Measurements from ENCODE around the gene EIF2B2.
"Not testable (repeated sequence)": the region's sequence is repeated elsewhere in the genome, so short reads cannot be mapped to it uniquely, and the experiment has no call there.

EIF2B2 gene

DNA sequence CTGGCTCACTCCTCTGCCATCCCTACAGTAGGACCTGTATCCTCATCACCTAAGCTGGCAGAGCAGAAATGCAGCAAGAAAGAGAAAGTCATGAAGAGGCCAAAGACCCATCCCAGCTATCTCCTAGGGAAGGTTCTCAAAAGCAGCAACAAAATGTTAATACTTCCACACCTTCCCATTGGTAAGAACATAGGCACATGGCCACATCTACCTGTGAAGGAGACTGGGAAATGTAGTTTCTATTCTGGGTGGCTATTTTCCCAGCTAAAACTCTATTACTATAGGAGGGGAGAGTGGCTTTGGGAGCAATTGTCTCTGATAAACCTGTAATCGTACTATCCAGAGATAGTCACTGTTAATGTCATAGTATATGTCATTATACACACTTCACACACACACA is 13.7 kb upstream of the EIF2B2 start:
- DNase-seq (ENCODE audit: low read depth in 2 of 2): no peak

- DNase-seq (ENCODE audit: low read depth in 2 of 2): not testable (repeated sequence)
Observed at GRCh38 chr14:74994182-74994581, 8.5 kb upstream of the EIF2B2 start.

GRCh38 chr14:74995781-74996180 is 6.9 kb upstream of the EIF2B2 start:
- DNase-seq (ENCODE audit: low read depth in 2 of 2): not testable (repeated sequence)

DNA sequence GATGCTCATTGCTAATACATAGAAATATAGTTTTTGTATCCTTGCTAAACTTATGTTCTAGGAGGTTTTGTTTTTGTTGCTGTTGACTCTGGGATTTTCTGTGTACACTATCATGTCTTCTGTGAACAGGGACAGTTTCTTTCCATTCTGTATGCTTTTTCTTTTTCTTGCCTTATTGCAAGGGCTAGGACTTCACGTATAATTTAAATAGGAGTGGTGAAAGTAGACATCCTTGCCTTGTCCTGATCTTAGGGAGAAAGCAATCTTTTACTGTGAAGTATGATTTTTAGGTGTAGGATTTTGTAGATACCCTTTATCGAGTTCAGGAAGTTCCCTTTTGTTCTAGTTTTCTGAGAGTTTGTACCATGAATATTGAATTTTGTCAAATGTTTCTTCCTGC is 1.5 kb upstream of the EIF2B2 start:
- DNase-seq (ENCODE audit: low read depth in 2 of 2): no peak

DNA sequence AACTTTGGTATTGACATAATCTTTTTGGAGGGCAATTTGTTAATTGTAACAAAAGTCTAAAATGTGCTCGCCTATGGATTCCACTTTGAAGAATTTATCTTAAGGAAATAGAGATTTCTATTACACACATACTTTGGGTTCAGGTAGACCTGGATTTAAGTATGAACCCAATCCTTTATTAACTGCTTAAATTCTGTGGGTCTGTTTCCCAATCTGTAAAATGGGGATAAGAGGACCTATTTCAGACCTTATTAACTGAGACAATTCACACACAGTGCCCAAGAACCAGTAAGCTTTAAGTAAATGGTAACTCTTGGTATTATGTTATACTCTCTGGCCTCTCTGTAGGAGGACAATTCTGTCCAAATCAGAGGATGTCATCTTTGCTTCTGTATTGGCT is 822 bp upstream of the EIF2B2 start:
- no peak for DNase-seq (ENCODE audit: low read depth in 2 of 2)

GRCh38 chr14:75003250-75004027 is 718 bp downstream of the EIF2B2 start:
- DNase-seq (ENCODE audit: low read depth in 2 of 2): no peak

GRCh38 chr14:75005357-75005756 is 2.6 kb downstream of the EIF2B2 start:
- no peak for DNase-seq (ENCODE audit: low read depth in 2 of 2)

- DNase-seq (ENCODE audit: low read depth in 2 of 2): no peak
Observed at GRCh38 chr14:75009176-75009575, 6.5 kb downstream of the EIF2B2 start.

DNA sequence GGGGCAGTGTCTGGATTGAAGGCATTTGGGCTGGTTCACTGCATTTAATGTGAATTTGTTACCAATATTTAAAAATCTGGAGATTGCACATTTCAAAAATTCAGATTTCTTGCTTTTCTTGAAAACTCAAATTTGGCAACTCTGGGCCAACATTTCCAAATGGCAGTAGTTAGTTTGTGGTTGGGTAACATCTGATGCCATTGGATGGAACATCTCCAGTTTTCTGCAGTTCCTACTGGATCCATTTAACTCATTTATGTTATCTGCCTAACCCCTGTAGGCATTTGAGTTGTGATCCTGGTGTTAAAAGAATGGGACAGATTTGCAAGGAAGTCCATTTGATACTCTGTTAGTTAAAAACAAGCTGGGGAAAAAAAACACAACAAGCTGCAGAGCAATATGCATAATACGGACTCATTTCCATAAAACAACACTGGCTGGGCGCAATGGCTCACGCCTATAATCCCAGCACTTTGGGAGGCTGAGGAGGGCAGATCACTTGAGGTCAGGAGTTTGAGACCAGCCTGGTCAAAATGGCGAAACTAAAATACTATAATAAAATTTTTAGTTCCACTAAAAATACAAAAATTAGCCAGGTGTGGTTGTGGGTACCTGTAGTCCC is 7.9 kb downstream of the EIF2B2 start:
- no peak for DNase-seq (ENCODE audit: low read depth in 2 of 2)

DNA sequence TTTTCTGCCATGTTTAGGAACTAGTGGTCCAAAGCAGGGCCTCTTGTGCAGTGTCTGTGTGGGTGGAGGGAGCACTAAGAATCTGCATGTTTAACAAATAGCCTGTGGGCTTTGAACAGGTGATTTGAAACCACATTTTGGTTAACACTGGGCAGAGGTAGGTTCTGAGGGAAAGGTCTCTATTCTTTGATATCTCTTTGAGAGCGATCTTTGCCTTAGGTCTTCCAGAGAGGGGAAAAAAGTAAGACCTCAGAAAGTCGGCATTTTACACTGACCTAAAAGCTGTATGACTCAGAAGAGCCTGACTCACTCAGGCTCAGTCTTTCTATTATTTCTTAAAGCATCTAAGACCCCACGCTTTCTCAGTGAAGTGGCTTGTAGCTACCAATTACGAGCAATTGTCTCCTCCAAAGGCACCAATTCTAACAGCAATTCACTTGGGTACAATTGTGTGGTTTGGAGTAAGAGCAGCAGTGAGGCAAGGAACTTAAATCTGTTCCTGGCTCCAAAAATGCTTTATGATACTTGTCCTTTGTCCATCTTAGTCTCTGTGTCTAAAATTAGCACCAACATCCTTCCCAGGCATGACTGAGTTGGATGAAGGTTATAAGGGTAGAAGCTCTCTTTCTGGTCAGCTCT is 8.8 kb downstream of the EIF2B2 start:
- DNase-seq (ENCODE audit: low read depth in 2 of 2): no peak

- DNase-seq (ENCODE audit: low read depth in 2 of 2): no peak
Observed at GRCh38 chr14:75013290-75013689, 10.6 kb downstream of the EIF2B2 start.

GRCh38 chr14:75015496-75015895 is 12.8 kb downstream of the EIF2B2 start:
- DNase-seq (ENCODE audit: low read depth in 2 of 2): no peak

DNA sequence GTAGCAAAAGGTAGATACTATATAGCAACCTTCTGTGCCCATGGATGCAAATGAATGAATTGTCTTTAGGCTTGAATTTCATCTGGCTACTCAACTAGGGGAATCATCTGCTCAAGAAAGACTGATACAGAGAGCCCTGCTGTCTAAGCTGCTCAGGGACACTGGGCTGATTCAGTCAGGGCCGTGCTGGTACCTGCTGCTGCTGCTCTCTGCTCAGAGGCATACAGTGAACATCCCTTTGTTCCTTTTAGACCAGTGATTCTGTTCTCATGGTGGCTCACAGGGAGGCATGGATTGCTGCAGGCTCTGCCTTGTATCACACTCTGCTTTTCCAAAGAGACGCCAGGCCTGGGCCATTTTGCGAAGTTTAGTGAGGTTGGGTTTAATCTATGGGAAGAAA is 14.1 kb downstream of the EIF2B2 start:
- DNase-seq (ENCODE audit: low read depth in 2 of 2): no peak

DNA sequence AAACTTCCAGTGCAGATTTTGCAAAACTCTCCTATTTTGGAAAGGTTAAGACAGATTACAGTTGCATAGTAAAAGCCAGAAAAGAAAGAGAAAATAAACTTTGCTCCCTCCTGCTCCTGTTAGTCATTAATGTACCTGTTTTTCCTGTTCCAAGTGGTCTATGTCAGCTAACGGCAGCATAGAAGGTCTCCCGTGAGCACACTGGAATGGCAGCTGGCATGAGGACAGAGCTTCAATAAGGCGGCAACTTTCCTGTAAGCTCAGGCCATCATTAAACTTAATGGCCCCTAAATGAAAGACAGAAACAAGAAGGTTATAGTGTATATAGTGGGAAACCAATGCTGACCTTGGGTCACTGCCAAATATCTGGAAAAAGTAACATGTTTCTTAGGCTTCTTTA is 16.0 kb downstream of the EIF2B2 start:
- no peak for DNase-seq (ENCODE audit: low read depth in 2 of 2)

GRCh38 chr14:75022655-75023054 is 19.9 kb downstream of the EIF2B2 start:
- no peak for DNase-seq (ENCODE audit: low read depth in 2 of 2)

DNA sequence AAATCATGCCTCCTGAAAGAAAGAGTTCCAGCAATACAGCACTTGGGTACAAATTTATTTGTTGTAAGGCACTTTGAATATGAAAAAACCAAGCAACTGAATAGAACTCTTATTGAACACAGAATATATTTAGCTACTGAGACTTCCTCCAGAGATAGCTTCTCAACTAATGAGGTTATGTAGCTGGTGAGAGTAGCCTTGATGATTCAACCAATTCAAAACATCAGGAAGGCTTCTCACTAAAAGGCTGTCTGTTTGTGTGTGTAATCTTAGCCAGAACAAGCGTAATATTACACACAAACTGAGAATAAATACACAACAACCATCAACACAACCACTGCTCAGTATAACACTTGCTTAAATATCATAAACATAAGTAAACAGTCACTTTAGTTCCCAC is 20.4 kb downstream of the EIF2B2 start:
- no peak for DNase-seq (ENCODE audit: low read depth in 2 of 2)

GRCh38 chr14:75025082-75025481 is 22.4 kb downstream of the EIF2B2 start:
- no peak for DNase-seq (ENCODE audit: low read depth in 2 of 2)

- DNase-seq (ENCODE audit: low read depth in 2 of 2): no peak
Observed at GRCh38 chr14:75025876-75026275, 23.2 kb downstream of the EIF2B2 start.

DNA sequence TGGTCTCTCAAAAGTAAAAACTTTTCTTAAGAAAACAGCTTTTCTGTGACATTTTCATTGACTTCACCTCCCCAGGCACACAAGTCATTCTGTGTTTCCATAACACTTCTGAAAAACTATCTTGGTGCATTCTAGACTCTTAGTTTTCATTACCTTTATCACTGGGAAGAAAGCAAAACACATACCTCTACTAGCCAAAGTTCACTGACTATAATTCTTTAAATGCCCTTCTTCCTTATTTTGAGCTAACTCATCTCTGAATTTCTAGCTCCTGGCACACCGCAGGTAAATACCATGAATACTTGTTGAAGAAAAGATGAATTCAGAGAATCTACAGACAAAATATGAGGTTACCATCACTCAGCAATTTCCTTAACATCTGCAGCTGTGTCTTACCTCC is 27.4 kb downstream of the EIF2B2 start:
- DNase-seq (ENCODE audit: low read depth in 2 of 2): no peak

DNA sequence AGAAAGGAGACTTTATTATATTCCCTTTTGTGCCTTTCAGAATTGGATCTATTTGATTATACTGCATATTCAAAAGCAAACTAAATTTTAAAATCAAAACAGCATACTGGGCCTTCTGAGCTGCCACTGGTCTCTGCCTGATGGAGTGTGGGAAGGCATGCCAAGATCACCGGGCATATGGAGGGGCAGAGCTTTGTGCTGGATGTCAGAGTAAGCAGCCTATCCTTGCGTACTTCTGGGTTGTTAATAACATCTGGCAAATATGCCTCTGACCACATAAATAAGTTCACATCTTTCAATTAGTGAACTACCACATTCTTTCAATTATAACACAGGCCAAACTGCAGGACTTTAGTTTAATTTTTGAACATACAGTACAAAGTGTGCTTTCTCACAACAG is 30.2 kb downstream of the EIF2B2 start:
- DNase-seq (ENCODE audit: low read depth in 2 of 2): no peak

DNA sequence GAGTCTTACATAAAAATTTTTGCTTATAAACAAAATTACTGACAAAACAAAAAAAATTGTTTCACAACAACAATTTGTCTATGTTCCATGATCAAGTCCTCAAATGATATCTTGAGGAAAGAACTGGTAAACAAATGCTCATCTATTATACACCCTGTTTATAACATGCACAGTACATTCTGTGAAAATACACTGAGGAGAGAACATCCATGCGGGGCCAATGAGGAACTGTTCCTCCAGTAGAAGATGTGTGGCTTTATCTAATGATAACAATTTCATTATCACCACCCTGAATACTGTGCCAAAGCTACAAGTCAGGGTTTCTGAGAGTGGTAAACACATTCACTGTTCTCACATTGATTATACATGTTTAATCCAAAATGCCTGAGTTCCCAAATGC is 37.8 kb downstream of the EIF2B2 start:
- no peak for DNase-seq (ENCODE audit: low read depth in 2 of 2)

DNA sequence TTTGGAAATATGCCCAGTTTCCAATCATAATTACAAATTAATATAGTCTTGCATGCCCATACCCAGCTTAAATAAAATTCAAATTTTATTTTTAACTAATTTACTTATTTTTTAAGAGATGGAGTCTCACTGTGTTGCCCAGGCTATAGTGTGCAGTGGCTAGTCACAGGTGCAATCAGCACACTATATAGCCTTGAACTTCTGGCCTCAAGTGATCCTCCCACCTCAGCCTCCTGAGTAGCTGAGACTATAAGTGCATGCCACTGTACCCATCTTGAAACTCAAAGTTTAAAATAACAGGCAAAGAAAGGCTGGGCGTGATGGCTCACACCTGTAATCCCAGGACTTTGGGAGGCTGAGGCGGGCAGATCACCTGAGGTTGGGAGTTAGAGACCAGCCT is 38.2 kb downstream of the EIF2B2 start:
- no peak for DNase-seq (ENCODE audit: low read depth in 2 of 2)

DNA sequence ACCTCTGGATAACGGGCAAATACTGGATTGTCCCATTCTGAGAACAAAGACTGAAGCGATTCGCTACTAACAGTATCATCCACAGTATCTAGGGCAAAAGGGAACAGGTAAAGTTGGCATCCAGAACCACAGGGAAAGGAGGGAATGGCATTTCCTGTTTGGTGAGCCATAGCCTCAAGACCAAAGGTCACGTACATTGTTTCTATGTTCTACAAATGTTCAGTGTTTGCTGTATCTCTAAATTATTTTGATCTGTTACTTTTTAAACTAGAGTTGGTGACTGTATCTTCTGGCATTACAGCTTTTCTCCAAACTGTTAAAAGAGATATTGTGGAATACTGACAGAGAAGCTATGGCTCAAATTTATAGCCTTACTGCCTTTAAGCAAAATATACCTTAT is 38.9 kb downstream of the EIF2B2 start:
- no peak for DNase-seq (ENCODE audit: low read depth in 2 of 2)
